ENCODE data around the gene DHX32.
"Not testable (repeated sequence)": the region's sequence is repeated elsewhere in the genome, so short reads cannot be mapped to it uniquely, and the experiment has no call there.

Gene DHX32

GRCh38 chr10:125895130-125896087, 14.3 kb upstream of the DHX32 start:
- peak; percentile 15 to 23 for DNase-seq

GRCh38 chr10:125894176-125894575, 13.1 kb upstream of the DHX32 start:
- DNase-seq = not testable (repeated sequence)

- DNase-seq = not testable (repeated sequence)
These were observed 11.3 kb upstream of the DHX32 start for GRCh38 chr10:125892402-125892801.

GRCh38 chr10:125889441-125889840, 8.3 kb upstream of the DHX32 start:
- not testable (repeated sequence) for DNase-seq

GRCh38 chr10:125886914-125887512, 5.9 kb upstream of the DHX32 start:
- no peak for DNase-seq

GRCh38 chr10:125883211-125883610, 2.1 kb upstream of the DHX32 start:
- DNase-seq = no peak

GRCh38 chr10:125882596-125882995, 1.5 kb upstream of the DHX32 start:
- DNase-seq = no peak

GRCh38 chr10:125880719-125881118, 373 bp downstream of the DHX32 start:
- no peak for DNase-seq

- no peak for DNase-seq
These were observed 1.9 kb downstream of the DHX32 start for GRCh38 chr10:125878957-125879835.

GRCh38 chr10:125871338-125871737, 9.8 kb downstream of the DHX32 start:
- DNase-seq = no peak

GRCh38 chr10:125868372-125868975, 12.6 kb downstream of the DHX32 start:
- peak in 1 of 2 donors; percentile 29 for DNase-seq

GRCh38 chr10:125866421-125867029, 14.6 kb downstream of the DHX32 start:
- no peak for DNase-seq

GRCh38 chr10:125865120-125865519, 16.0 kb downstream of the DHX32 start:
- no peak for DNase-seq

GRCh38 chr10:125859128-125859817, 21.8 kb downstream of the DHX32 start:
- DNase-seq = no peak

GRCh38 chr10:125857185-125857760, 23.8 kb downstream of the DHX32 start:
- DNase-seq = no peak

- no peak for DNase-seq
These were observed 28.6 kb downstream of the DHX32 start for GRCh38 chr10:125852487-125852886.

GRCh38 chr10:125850766-125851731, 30.0 kb downstream of the DHX32 start:
- no peak for DNase-seq

GRCh38 chr10:125849448-125849847, 31.6 kb downstream of the DHX32 start:
- DNase-seq = no peak

- DNase-seq = no peak
These were observed 32.2 kb downstream of the DHX32 start for GRCh38 chr10:125848857-125849256.

- DNase-seq = no peak
These were observed 32.7 kb downstream of the DHX32 start for GRCh38 chr10:125848371-125848770.

All from CD4-positive, alpha-beta T cell treated with Interferon alpha-2 for 1 hour (primary cell).